ENCODE results near the gene LRRTM4.
"Not testable (repeated sequence)": the region's sequence is repeated elsewhere in the genome, so short reads cannot be mapped to it uniquely, and the experiment has no call there.

The LRRTM4 gene

DNA sequence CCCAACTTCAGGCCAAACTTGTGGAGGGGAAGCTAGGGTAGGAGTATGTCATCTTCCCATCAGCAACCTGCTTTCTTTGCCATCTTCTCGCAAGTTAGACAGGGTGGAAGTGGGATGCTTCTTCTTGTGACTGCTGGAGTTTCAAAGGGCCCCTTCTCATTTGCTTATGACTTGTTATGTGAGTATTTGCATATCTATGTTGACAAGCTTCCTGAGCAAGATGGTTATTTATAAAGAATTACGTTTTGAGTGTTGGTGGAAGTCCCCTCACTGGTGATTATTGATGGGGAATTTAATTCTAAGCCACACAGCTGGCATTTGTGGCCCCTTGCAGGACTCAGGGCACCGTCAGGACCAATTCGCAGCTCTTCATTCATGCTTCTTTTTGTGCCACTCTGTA, 791.0 kb downstream of the LRRTM4 start:
- TF ChIP-seq, protein P1, sequence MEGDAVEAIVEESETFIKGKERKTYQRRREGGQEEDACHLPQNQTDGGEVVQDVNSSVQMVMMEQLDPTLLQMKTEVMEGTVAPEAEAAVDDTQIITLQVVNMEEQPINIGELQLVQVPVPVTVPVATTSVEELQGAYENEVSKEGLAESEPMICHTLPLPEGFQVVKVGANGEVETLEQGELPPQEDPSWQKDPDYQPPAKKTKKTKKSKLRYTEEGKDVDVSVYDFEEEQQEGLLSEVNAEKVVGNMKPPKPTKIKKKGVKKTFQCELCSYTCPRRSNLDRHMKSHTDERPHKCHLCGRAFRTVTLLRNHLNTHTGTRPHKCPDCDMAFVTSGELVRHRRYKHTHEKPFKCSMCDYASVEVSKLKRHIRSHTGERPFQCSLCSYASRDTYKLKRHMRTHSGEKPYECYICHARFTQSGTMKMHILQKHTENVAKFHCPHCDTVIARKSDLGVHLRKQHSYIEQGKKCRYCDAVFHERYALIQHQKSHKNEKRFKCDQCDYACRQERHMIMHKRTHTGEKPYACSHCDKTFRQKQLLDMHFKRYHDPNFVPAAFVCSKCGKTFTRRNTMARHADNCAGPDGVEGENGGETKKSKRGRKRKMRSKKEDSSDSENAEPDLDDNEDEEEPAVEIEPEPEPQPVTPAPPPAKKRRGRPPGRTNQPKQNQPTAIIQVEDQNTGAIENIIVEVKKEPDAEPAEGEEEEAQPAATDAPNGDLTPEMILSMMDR (conservative IDR thresholded peaks at IDR 0.05; ENCODE audit: low read length) = no peak
- no peak for DNase-seq (ENCODE audit: low read depth)
- H3K4me3 ChIP-seq (ENCODE audit: low read length) = no peak overlapping the region

DNA sequence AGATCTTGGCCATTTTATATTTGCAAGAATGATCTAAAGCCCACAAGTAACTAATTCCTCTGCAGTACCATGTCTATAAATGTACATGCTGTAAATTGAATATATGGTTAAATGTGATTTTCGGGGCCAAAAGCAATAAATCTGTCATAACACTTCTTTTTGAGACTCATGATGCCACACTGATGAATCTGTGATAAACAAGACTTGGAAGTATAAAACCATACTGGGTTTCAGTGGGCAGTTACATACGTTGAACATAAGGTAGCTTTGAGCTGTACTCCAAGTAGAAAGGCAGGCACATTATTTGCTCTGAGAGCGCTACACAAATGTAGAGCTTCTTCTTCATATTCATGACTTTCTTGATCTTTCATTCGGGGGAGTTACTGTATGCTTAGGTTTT, 792.2 kb downstream of the LRRTM4 start:
- TF ChIP-seq, protein P1 (conservative IDR thresholded peaks at IDR 0.05; ENCODE audit: low read length) = no peak
- no peak for DNase-seq (ENCODE audit: low read depth)
- H3K4me3 ChIP-seq (ENCODE audit: low read length) = no peak overlapping the region

DNA sequence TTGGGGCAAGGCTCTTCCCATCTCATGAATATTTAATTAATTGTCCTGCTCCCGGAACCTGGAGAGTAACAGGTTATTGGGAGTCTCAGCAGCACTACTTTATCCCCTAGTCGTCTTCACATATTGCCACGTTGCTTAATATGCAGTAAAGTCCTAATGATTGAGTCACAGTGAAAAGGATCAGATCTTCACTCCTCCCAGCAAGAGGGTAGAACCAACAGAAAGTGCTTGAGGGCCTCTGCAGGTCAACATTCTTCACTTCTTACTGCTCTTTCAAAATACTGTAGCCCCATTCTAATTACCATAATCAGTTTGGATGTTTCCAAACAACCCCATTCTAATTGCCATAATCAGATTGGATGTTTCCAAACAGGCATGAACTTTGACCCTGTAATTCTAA, 801.0 kb downstream of the LRRTM4 start:
- TF ChIP-seq, protein P1 (conservative IDR thresholded peaks at IDR 0.05; ENCODE audit: low read length) = no peak
- H3K4me3 ChIP-seq (ENCODE audit: low read length) = no peak overlapping the region
- DNase-seq (ENCODE audit: low read depth) = no peak

DNA sequence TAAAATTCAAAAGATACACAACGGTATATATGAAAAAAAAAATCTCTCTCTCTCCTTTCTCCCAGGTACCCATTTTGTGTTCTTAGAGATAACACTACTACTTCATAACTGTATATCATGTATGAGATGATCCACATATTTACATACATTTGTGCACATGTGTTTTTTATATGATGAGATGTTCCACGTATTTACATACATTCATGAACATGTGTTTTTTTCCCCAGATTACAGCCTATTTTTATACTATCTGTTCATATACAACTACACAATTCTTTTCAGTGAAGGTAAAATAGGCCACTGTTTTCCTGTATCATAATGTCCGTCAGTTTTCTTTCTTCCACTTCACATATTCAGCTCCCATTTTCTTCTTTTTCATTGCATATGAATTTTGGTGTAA, 808.9 kb downstream of the LRRTM4 start:
- no peak overlapping the region for H3K4me3 ChIP-seq (ENCODE audit: low read length)
- TF ChIP-seq, protein P1 (conservative IDR thresholded peaks at IDR 0.05; ENCODE audit: low read length) = no peak
- no peak for DNase-seq (ENCODE audit: low read depth)

DNA sequence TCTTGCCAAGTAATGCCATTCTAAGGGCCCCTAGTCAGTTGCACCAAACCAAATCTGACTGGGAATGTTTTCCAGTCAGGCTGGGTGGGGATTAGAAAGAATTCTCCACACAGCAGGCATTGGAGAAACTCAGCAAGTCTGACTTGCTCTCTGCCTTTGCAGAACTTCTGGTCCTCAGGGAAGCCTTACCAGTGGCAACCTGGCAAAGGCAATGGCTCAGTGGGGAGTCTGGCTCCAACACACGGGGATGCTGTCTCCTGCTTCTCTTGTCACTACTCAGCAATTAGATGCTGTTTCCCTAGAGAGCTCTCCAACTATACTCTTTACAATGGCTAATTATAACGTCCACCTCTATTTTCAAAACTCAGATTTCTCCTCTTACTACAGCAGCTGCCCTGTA, 810.7 kb downstream of the LRRTM4 start:
- H3K4me3 ChIP-seq (ENCODE audit: low read length) = no peak overlapping the region
- no peak for DNase-seq (ENCODE audit: low read depth)
- TF ChIP-seq, protein P1 (conservative IDR thresholded peaks at IDR 0.05; ENCODE audit: low read length) = no peak

DNA sequence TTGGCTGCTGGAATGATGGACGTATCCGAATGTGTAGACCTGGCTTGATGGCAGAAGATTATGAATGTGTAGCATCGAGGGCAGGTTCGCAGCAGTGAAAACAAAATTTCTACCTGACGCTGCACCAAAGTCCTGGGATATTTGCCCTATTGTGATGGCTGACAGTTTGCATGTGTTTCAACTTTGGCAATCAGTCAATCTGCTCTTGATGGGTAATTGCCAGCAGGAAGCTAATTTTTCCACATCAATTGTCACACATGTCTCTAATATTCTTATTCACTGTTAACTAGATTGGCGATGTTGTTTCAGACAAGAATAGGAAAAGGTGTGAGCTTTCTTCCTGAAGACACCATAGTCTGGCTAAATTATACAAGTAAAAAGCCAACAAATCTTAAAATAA, 821.3 kb downstream of the LRRTM4 start:
- H3K4me3 ChIP-seq (ENCODE audit: low read length) = no peak overlapping the region
- TF ChIP-seq, protein P1 (conservative IDR thresholded peaks at IDR 0.05; ENCODE audit: low read length) = no peak
- no peak for DNase-seq (ENCODE audit: low read depth)

DNA sequence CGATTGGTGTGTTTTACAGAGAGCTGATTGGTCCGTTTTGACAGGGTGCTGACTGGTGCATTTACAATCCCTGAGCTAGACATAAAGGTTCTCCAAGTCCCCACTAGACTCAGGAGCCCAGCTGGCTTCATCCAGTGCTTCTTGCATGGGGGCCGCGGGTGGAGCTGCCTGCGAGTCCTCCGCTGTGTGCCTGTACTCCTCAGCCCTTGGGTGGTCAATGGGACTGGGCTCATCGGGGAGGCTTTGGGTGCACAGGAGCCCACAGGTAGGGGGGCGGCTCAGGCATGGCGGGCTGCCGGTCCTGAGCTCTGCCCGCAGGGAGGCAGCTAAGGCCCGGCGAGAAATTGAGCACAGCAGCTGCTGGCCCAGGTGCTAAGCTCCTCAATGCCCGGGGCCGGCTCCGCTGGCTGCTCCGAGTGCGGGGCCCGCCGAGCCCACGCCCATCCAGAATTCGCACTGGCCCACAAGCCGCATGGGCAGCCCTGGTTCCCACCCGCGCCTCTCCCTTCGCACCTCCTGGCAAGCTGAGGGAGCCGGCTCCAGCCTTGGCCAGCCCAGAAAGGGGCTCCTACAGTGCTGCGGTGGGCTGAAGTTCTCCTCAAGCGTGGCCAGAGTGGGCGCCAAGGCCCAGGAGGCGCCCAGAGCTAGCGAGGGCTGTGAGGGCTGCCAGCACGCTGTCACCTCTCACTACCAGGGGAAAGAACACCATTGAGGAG, 824.0 kb downstream of the LRRTM4 start:
- not testable (repeated sequence) for DNase-seq (ENCODE audit: low read depth); H3K4me3 ChIP-seq (ENCODE audit: low read length)
